H9 (cell line): ENCODE measurements around the gene KIAA1328. TPM values are rescaled to one million over a fixed set of nuclear protein-coding genes. Genes with fewer than 3 reads are reported as not detected.

Source experiments
- DNase-seq: peaks from one replicate; pipeline ENCODE4 v3.0.0-alpha.2; 2017
- H2AFZ ChIP-seq: one replicate; pipeline ENCODE4 v1.6.1; 2013; ENCODE audit warnings: mild to moderate bottlenecking, low read length, control low read depth, moderate library complexity
- H2AK5ac ChIP-seq: 2 replicates; pipeline ENCODE4 v1.6.1; 2013; ENCODE audit warnings: low read length, control low read depth, mixed read lengths; ENCODE audit not compliant: insufficient read length
- H2BK120ac ChIP-seq: one replicate; pipeline ENCODE4 v1.6.1; 2013; ENCODE audit warnings: low read depth, mild to moderate bottlenecking, low read length, control low read depth, inconsistent platforms; ENCODE audit not compliant: poor library complexity, severe bottlenecking
- H2BK12ac ChIP-seq: 2 replicates; pipeline ENCODE4 v1.6.1; 2013; ENCODE audit warnings: low read length, control low read depth, mixed read lengths, low read depth; ENCODE audit not compliant: insufficient read length
- H2BK15ac ChIP-seq: 2 replicates; pipeline ENCODE4 v1.6.1; 2013; ENCODE audit warnings: low read depth, low read length, control low read depth
- H2BK20ac ChIP-seq: one replicate; pipeline ENCODE4 v1.6.1; 2013; ENCODE audit warnings: low read depth, mild to moderate bottlenecking, low read length, control low read depth, inconsistent platforms; ENCODE audit not compliant: poor library complexity, severe bottlenecking
- H2BK5ac ChIP-seq: 2 replicates; pipeline ENCODE4 v1.6.1; 2013; ENCODE audit warnings: low read length, control low read depth, mixed read lengths; ENCODE audit not compliant: insufficient read length
- H3K14ac ChIP-seq: 2 replicates; pipeline ENCODE4 v1.6.1; 2013; ENCODE audit warnings: low read length, control low read depth; ENCODE audit not compliant: insufficient read depth
- H3K18ac ChIP-seq: 2 replicates; pipeline ENCODE4 v1.6.1; 2013; ENCODE audit warnings: low read depth, mild to moderate bottlenecking, mixed read lengths, low read length, control low read depth; ENCODE audit not compliant: insufficient read length
- H3K23ac ChIP-seq: 2 replicates; pipeline ENCODE4 v1.6.1; 2013; ENCODE audit warnings: low read length, control low read depth, mixed read lengths, low read depth; ENCODE audit not compliant: insufficient read length
- H3K23me2 ChIP-seq: 2 replicates; pipeline ENCODE4 v1.6.1; 2013; ENCODE audit warnings: low read depth, mild to moderate bottlenecking, mixed read lengths, low read length, control low read depth; ENCODE audit not compliant: insufficient read length, poor library complexity, severe bottlenecking
- H3K27ac ChIP-seq: 2 replicates; pipeline ENCODE4 v1.5.1; 2013; ENCODE audit warnings: low read length, control low read depth, mixed read lengths, low read depth; ENCODE audit not compliant: insufficient read length
- H3K27me3 ChIP-seq: 2 replicates; pipeline ENCODE4 v1.6.1; 2013; ENCODE audit warnings: low read length, control low read depth, inconsistent platforms; ENCODE audit not compliant: insufficient read depth
- H3K4ac ChIP-seq: 2 replicates; pipeline ENCODE4 v1.6.1; 2013; ENCODE audit warnings: low read depth, mild to moderate bottlenecking, control low read depth, inconsistent platforms, low read length, moderate library complexity
- H3K4me1 ChIP-seq: 2 replicates; pipeline ENCODE4 v1.6.1; 2013; ENCODE audit warnings: low read length, control low read depth, inconsistent platforms; ENCODE audit not compliant: insufficient read depth
- H3K4me2 ChIP-seq: 2 replicates; pipeline ENCODE4 v1.6.1; 2013; ENCODE audit warnings: low read length, control low read depth, mixed read lengths; ENCODE audit not compliant: insufficient read length, insufficient read depth
- H3K56ac ChIP-seq: 2 replicates; pipeline ENCODE4 v1.6.1; 2013; ENCODE audit warnings: low read depth, mild to moderate bottlenecking, mixed read lengths, low read length, control low read depth; ENCODE audit not compliant: insufficient read length
- H3K79me1 ChIP-seq: 2 replicates; pipeline ENCODE4 v1.6.1; 2013; ENCODE audit warnings: low read depth, mild to moderate bottlenecking, moderate library complexity, low read length, control low read depth, inconsistent platforms; ENCODE audit not compliant: insufficient read depth, poor library complexity, severe bottlenecking
- H3K79me2 ChIP-seq: 2 replicates; pipeline ENCODE4 v1.6.1; 2013; ENCODE audit warnings: low read length, control low read depth, inconsistent platforms; ENCODE audit not compliant: insufficient read depth
- H3K9ac ChIP-seq: 2 replicates; pipeline ENCODE4 v1.6.1; 2013; ENCODE audit warnings: low read length, control low read depth, mixed read lengths; ENCODE audit not compliant: insufficient read length; ENCODE audit errors: extremely low read depth
- H3K9me3 ChIP-seq: one replicate; pipeline ENCODE4 v1.6.1; 2013; ENCODE audit warnings: low read depth, low read length, inconsistent platforms; ENCODE audit not compliant: control insufficient read depth
- H3T11ph ChIP-seq: one replicate; pipeline ENCODE4 v1.6.1; 2013; ENCODE audit warnings: mild to moderate bottlenecking, low read length, control low read depth, inconsistent platforms
- H4K20me1 ChIP-seq: one replicate; pipeline ENCODE4 v1.6.1; 2013; ENCODE audit not compliant: control insufficient read depth, insufficient read length, insufficient read depth
- H4K5ac ChIP-seq: 2 replicates; pipeline ENCODE4 v1.6.1; 2013; ENCODE audit warnings: low read depth, mild to moderate bottlenecking, mixed read lengths, low read length, control low read depth; ENCODE audit not compliant: insufficient read length
- H4K8ac ChIP-seq: replicated peaks from 2 replicates; pipeline ENCODE4 v1.6.1; 2013; ENCODE audit warnings: low read length, control low read depth, mixed read lengths, low read depth; ENCODE audit not compliant: insufficient read length
- H4K91ac ChIP-seq: 2 replicates; pipeline ENCODE4 v1.6.1; 2013; ENCODE audit warnings: low read depth, mild to moderate bottlenecking, moderate library complexity, mixed read lengths, low read length, control low read depth; ENCODE audit not compliant: insufficient read length
- H3K27ac Mint-ChIP-seq, 3 experiments: 2 replicates in 2 of 3; 3 replicates in 1 of 3; pipeline ENCODE4 v1.8.0; 2020 to 2021; ENCODE audit warnings: mixed read lengths in 3 of 3, mild to moderate bottlenecking in 1 of 3, moderate library complexity in 1 of 3
- H3K27me3 Mint-ChIP-seq: 2 replicates; pipeline ENCODE4 v1.8.0; 2021; ENCODE audit warnings: low read depth, mild to moderate bottlenecking, moderate library complexity, mixed read lengths
- H3K36me3 Mint-ChIP-seq, 3 experiments: 2 replicates in 2 of 3; 3 replicates in 1 of 3; pipeline ENCODE4 v1.8.0; 2020 to 2021; ENCODE audit warnings: low read depth in 3 of 3, mixed read lengths in 3 of 3; ENCODE audit not compliant: insufficient read depth in 1 of 3
- H3K4me1 Mint-ChIP-seq, 2 experiments: 2 replicates each; pipeline ENCODE4 v1.8.0; 2020; ENCODE audit warnings: mixed read lengths in 2 of 2
- H3K4me3 Mint-ChIP-seq, 2 experiments: 2 replicates in 1 of 2; 3 replicates in 1 of 2; pipeline ENCODE4 v1.8.0; 2020 to 2021; ENCODE audit warnings: mild to moderate bottlenecking in 2 of 2, mixed read lengths in 2 of 2, moderate library complexity in 1 of 2
- H3K9me3 Mint-ChIP-seq, 2 experiments: 2 replicates in 1 of 2; 3 replicates in 1 of 2; pipeline ENCODE4 v1.8.0; 2020; ENCODE audit warnings: mild to moderate bottlenecking in 2 of 2, mixed read lengths in 2 of 2, moderate library complexity in 1 of 2
- CTCF ChIP-seq: fragments of 200-600 bp; sonication (generic); conservative IDR thresholded peaks from 3 replicates; pipeline ENCODE4 v1.8.0; 2021; ENCODE audit warnings: antibody characterized with exemption, mild to moderate bottlenecking
- WGBS: extraction: QIAGEN DNeasy Blood & Tissue Kit; methylation state at CpG from one replicate; pipeline ENCODE4 v1.1.7; 2013; ENCODE audit warnings: missing lambda C conversion rate, low lambda C conversion rate, mixed read lengths; ENCODE audit not compliant: insufficient read length; ENCODE audit errors: extremely low coverage; 5-methylcytosine and 5-hydroxymethylcytosine counted together
- total RNA-seq: library from RNA; stranded (reverse); gene quantifications from 2 replicates; pipeline ENCODE4 v1.2.1, GENCODE V29; 2021

The KIAA1328 gene
- total RNA-seq, 1 experiment from 2014 or later: 4.9 TPM

- no peak for DNase-seq
- no peak overlapping the region for H3T11ph ChIP-seq
- no peak overlapping the region for H2BK15ac ChIP-seq
- H3K4me1 ChIP-seq: no peaks in the 10 kb centered on the region
- H3K79me1 ChIP-seq: no peaks in the 10 kb centered on the region
- H2BK20ac ChIP-seq: no peak overlapping the region
- no peaks in the 10 kb centered on the region for H3K23me2 ChIP-seq
- H3K18ac ChIP-seq: no peak overlapping the region
- no peaks in the 10 kb centered on the region for H3K27me3 ChIP-seq
- H3K4me2 ChIP-seq: no peak overlapping the region
- H4K91ac ChIP-seq: no peak overlapping the region
- no peak overlapping the region for H2AFZ ChIP-seq
- H3K27ac ChIP-seq: no peak overlapping the region
- no peak overlapping the region for H3K23ac ChIP-seq
- H2BK5ac ChIP-seq: no peak overlapping the region
- Mint-ChIP-seq H3K9me3 (no peaks in the 10 kb centered on the region), H3K27ac (no peak overlapping the region), H3K4me3 (no peak overlapping the region), H3K27me3 (0 out of 2 replicates have a peak, but pooled peaks cover 1% of the 10 kb centered on the region), H3K4me1 (peaks cover 5% of the 10 kb centered on the region in 2 experiments; a peak in 3 of 4 replicates), H3K36me3 (no peaks in the 10 kb centered on the region; a peak in 2 of 7 replicates)
- no peaks in the 10 kb centered on the region for H3K79me2 ChIP-seq
- H3K4ac ChIP-seq: no peak overlapping the region
- no peaks in the 10 kb centered on the region for H4K20me1 ChIP-seq
- no peak overlapping the region for H4K8ac ChIP-seq
- H4K5ac ChIP-seq: no peak overlapping the region
- no peak overlapping the region for H2AK5ac ChIP-seq
- no peak overlapping the region for H2BK120ac ChIP-seq
- no peak overlapping the region for H2BK12ac ChIP-seq
- TF ChIP-seq CTCF: no peak
- no peak overlapping the region for H3K14ac ChIP-seq
- WGBS: no CpG with 5 or more reads among the region's 5 CpGs
- no peaks in the 10 kb centered on the region for H3K9me3 ChIP-seq
- H3K56ac ChIP-seq: no peak overlapping the region
- H3K9ac ChIP-seq: no peak overlapping the region
Measured at GRCh38 chr18:36783792-36784191, 45.1 kb upstream of the KIAA1328 start.
